SK-N-SH (cell line): ENCODE measurements around the gene STUB1.

Experiments used
- CTCF ChIP-seq: fragments of 200-600 bp; sonication (generic); IDR thresholded peaks from 2 replicates; pipeline ENCODE4 v1.6.1; 2017; ENCODE audit warnings: antibody characterized with exemption, mild to moderate bottlenecking, moderate library complexity
- MAX ChIP-seq: IDR thresholded peaks from 2 replicates; pipeline ENCODE4 v1.4.0; 2012; ENCODE audit warnings: low read depth
- POLR2AphosphoS5 ChIP-seq: IDR thresholded peaks from 2 replicates; pipeline ENCODE4 v1.6.1; 2012; ENCODE audit warnings: low read depth, low read length
- SIN3A ChIP-seq: IDR thresholded peaks from 2 replicates; pipeline ENCODE4 v1.6.1; 2012; ENCODE audit warnings: low read depth, mild to moderate bottlenecking, low read length, moderate library complexity, borderline replicate concordance
- USF1 ChIP-seq: IDR thresholded peaks from 2 replicates; pipeline ENCODE4 v1.4.0; 2012; ENCODE audit warnings: low read depth, borderline replicate concordance

GRCh38 chr16:689175-689897, 9.1 kb downstream of the STUB1 start:
- TF ChIP-seq MAX (no peak), POLR2AphosphoS5 (no peak), SIN3A (no peak), CTCF (no peak), USF1 (no peak)
